Measurements from ENCODE around the gene ACO1.

- TF ChIP-seq EZH2 (IDR thresholded peaks at IDR 0.05; ENCODE audit: borderline replicate concordance, low read depth, low read length, severe bottlenecking), result no peak
- TF ChIP-seq, protein P1, sequence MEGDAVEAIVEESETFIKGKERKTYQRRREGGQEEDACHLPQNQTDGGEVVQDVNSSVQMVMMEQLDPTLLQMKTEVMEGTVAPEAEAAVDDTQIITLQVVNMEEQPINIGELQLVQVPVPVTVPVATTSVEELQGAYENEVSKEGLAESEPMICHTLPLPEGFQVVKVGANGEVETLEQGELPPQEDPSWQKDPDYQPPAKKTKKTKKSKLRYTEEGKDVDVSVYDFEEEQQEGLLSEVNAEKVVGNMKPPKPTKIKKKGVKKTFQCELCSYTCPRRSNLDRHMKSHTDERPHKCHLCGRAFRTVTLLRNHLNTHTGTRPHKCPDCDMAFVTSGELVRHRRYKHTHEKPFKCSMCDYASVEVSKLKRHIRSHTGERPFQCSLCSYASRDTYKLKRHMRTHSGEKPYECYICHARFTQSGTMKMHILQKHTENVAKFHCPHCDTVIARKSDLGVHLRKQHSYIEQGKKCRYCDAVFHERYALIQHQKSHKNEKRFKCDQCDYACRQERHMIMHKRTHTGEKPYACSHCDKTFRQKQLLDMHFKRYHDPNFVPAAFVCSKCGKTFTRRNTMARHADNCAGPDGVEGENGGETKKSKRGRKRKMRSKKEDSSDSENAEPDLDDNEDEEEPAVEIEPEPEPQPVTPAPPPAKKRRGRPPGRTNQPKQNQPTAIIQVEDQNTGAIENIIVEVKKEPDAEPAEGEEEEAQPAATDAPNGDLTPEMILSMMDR (IDR thresholded peaks at IDR 0.05; ENCODE audit: extremely low read depth in 1 of 2, insufficient read depth in 1 of 2, low read depth in 1 of 2, low read length in 2 of 2), result no peak
- no peak for TF ChIP-seq GATA2 (IDR thresholded peaks at IDR 0.05; ENCODE audit: insufficient read depth, insufficient read length, low read depth, low read length)
- no peak for TF ChIP-seq POLR2AphosphoS5 (IDR thresholded peaks at IDR 0.05; ENCODE audit: insufficient read depth, low read depth, low read length)
- no peak for TF ChIP-seq POLR2A (IDR thresholded peaks at IDR 0.05; ENCODE audit: low read depth, low read length)
- no peak for TF ChIP-seq MAX (IDR thresholded peaks at IDR 0.05; ENCODE audit: insufficient read depth, insufficient read length)
- no peak for TF ChIP-seq FOS (IDR thresholded peaks at IDR 0.05; ENCODE audit: borderline replicate concordance, insufficient read depth, low read length)
- no peak for TF ChIP-seq MYC (IDR thresholded peaks at IDR 0.05; ENCODE audit: low read depth, low read length)
Measured at GRCh38 chr9:32411753-32412152, 27.3 kb downstream of the ACO1 start.

Measured in endothelial cell of umbilical vein (primary cell).